A549 (cell line): ENCODE data around the gene WDR18. TPM values are rescaled to one million over a fixed set of nuclear protein-coding genes. Genes with fewer than 3 reads are reported as not detected.

Experiments used
- ATAC-seq, 2 experiments: fragments of 200-7000 bp in 1 of 2; fragments of >200 bp in 1 of 2; cut with Nextera tagmentation in 1 of 2; cut with Tn5 transposase in 1 of 2; 3 replicates each; pipeline versions ENCODE4 v1.8.0 to v1.9.1; 2018 to 2020; ENCODE audit warnings: mild to moderate bottlenecking in 1 of 2, moderate library complexity in 1 of 2
- CTCF ChIA-PET: fragments of 300-600 bp; sonication (Branson Sonifier 250); formaldehyde crosslinking; extraction: SDS; loops from one replicate; lab custom pipeline; 2021; ENCODE audit warnings: antibody characterized with exemption, inconsistent platforms; lab: Yijun Ruan, JAX
- POLR2A ChIA-PET: fragments of 350-600 bp; formaldehyde crosslinking; extraction: SDS; loops from one replicate; lab custom pipeline; 2021; ENCODE audit warnings: antibody characterized with exemption, inconsistent platforms; lab: Yijun Ruan, JAX
- DNase-seq, 2 experiments: peaks; one replicate each; pipeline versions ENCODE4 v3.0.0 to v3.0.0-alpha.2; 2011 to 2016; ENCODE audit warnings: low read depth in 1 of 2, low spot score in 1 of 2
- FAIRE-seq: peaks from 2 replicates; lab custom pipeline; 2011; peaks lifted over from hg19 to GRCh38; lab: Jason Lieb, UNC
- H3K27ac ChIP-seq, 2 experiments: fragments of >200 bp; sonication (Bioruptor Twin); formaldehyde crosslinking; 3 replicates each; pipeline ENCODE4 v1.5.1; 2016 to 2017
- H3K4me1 ChIP-seq: fragments of >200 bp; sonication (Bioruptor Twin); formaldehyde crosslinking; 3 replicates; pipeline ENCODE4 v1.6.1; 2016
- H3K4me2 ChIP-seq: fragments of >200 bp; sonication (Bioruptor Twin); formaldehyde crosslinking; 3 replicates; pipeline ENCODE4 v1.6.1; 2016
- H3K4me3 ChIP-seq: fragments of >200 bp; sonication (Bioruptor Twin); formaldehyde crosslinking; 3 replicates; pipeline ENCODE4 v1.5.1; 2016
- H3K9me3 ChIP-seq: fragments of >200 bp; sonication (Bioruptor Twin); formaldehyde crosslinking; 3 replicates; pipeline ENCODE4 v1.6.1; 2016
- BHLHE40 ChIP-seq: IDR thresholded peaks from 2 replicates; pipeline ENCODE4 v1.6.1; 2012; ENCODE audit warnings: low read depth, low read length, inconsistent platforms
- CHD2 ChIP-seq: fragments of 150-350 bp; IDR thresholded peaks from 2 replicates; pipeline ENCODE4 v1.6.1; 2014; ENCODE audit warnings: low read length; ENCODE audit not compliant: partially characterized antibody
- HMGXB4 ChIP-seq: fragments of 250-450 bp; sonication (Bioruptor Pico); IDR thresholded peaks from 2 replicates; pipeline ENCODE4 v1.5.0; 2021; ENCODE audit warnings: mild to moderate bottlenecking, moderate library complexity, borderline replicate concordance
- HOXA7 ChIP-seq: fragments of 250-450 bp; sonication (Bioruptor Pico); IDR thresholded peaks from 2 replicates; pipeline ENCODE4 v1.5.0; 2020; ENCODE audit warnings: mild to moderate bottlenecking, moderate library complexity
- KDM1A ChIP-seq: fragments of 200-600 bp; sonication (generic); IDR thresholded peaks from 2 replicates; pipeline ENCODE4 v1.6.1; 2016; ENCODE audit warnings: low read depth, mild to moderate bottlenecking
- MAFK ChIP-seq: fragments of 450-650 bp; IDR thresholded peaks from 2 replicates; pipeline ENCODE4 v1.6.1; 2014; ENCODE audit not compliant: partially characterized antibody
- NR3C1 ChIP-seq: fragments of >200 bp; sonication (Bioruptor Twin); formaldehyde crosslinking; IDR thresholded peaks from 3 replicates; pipeline ENCODE4 v1.6.1; 2017
- POLR2A ChIP-seq: IDR thresholded peaks from 2 replicates; pipeline ENCODE4 v1.6.1; 2012; ENCODE audit warnings: mild to moderate bottlenecking, low read length
- POLR2AphosphoS2 ChIP-seq: conservative IDR thresholded peaks from 2 replicates; pipeline ENCODE4 v1.6.1; 2012; ENCODE audit warnings: low read length, improper control_type of control experiment, inconsistent platforms
- RFX5 ChIP-seq: fragments of 450-650 bp; IDR thresholded peaks from 2 replicates; pipeline ENCODE4 v1.7.1; 2014; ENCODE audit warnings: antibody characterized with exemption, mild to moderate bottlenecking, moderate library complexity
- RNF2 ChIP-seq: fragments of 200-600 bp; sonication (generic); IDR thresholded peaks from 2 replicates; pipeline ENCODE4 v1.6.1; 2016; ENCODE audit warnings: low read depth, mild to moderate bottlenecking, antibody characterized with exemption, moderate library complexity, borderline replicate concordance
- TFCP2L1 ChIP-seq: fragments of 250-450 bp; sonication (Bioruptor Pico); IDR thresholded peaks from 2 replicates; pipeline ENCODE4 v1.5.0; 2021; ENCODE audit warnings: mild to moderate bottlenecking
- ZFP36 ChIP-seq: fragments of 450-650 bp; IDR thresholded peaks from 2 replicates; pipeline ENCODE4 v1.6.1; 2014; ENCODE audit warnings: borderline replicate concordance; ENCODE audit not compliant: partially characterized antibody
- ZNF302 ChIP-seq: fragments of 250-450 bp; sonication (Bioruptor Pico); IDR thresholded peaks from 2 replicates; pipeline ENCODE4 v1.9.0; 2021; ENCODE audit warnings: inconsistent platforms, mild to moderate bottlenecking, moderate library complexity
- ZSCAN20 ChIP-seq: fragments of 250-450 bp; sonication (Bioruptor Pico); IDR thresholded peaks from 2 replicates; pipeline ENCODE4 v1.8.0; 2022; ENCODE audit warnings: mild to moderate bottlenecking, moderate library complexity
- whole genome bisulfite sequencing: methylation state at CpG from one replicate; pipeline ENCODE4 v1.1.6; 2017; ENCODE audit errors: missing lambda C conversion rate; 5-methylcytosine and 5-hydroxymethylcytosine counted together
- polyA plus RNA-seq, 4 experiments: library from polyadenylated mRNA; depleted of rRNA in 3 of 4; stranded (reverse); fragments of >200 nt; fragmentation: RNase III in 1 of 4; extraction: RNeasy Plus Mini Kit Qiagen cat#74134 plus additional on column Dnase treatment in 1 of 4; gene quantifications; 2 replicates in 3 of 4; 3 replicates in 1 of 4; pipeline ENCODE4 v1.2.3, GENCODE V29; 2011 to 2017
- TF ChIP-seq, protein P1 (sequence below): fragments of >200 bp; sonication (Bioruptor Twin); formaldehyde crosslinking; IDR thresholded peaks from 3 replicates; pipeline ENCODE4 v1.5.1; 2016
- TF ChIP-seq, protein P2 (sequence below): fragments of 200-600 bp; sonication (generic); IDR thresholded peaks from 2 replicates; pipeline ENCODE4 v1.6.1; 2016; ENCODE audit warnings: antibody characterized with exemption, mild to moderate bottlenecking, moderate library complexity

The WDR18 gene
- polyA plus RNA-seq, 2 of the 4 experiments (the other 2 are of a cell fraction) = 23.8 to 48.9 TPM

DNA sequence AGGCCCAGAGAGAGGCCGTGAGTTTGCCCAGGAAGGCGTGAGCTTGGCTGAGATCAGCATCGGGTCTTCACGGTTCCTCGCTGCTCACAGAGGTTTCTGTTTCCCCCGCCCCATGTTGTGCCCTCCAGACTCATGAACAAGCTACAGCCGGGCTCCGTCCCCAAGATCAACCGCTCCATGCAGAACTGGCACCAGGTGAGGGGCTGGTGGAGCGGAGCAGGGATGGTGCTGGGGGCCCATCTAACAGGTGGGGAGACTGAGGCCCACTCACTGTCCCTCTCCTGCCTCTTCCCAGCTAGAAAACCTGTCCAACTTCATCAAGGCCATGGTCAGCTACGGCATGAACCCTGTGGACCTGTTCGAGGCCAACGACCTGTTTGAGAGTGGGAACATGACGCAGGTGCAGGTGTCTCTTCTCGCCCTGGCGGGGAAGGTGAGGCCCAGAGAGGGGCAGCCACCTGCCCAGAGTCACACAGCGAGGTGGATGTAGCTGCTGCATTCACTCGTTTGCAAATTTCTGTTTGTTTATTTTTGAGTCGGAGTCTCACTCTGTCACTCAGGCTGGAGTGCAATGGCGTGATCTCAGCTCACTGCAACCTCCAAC is 48.2 kb downstream of the WDR18 start:
- H3K4me2 ChIP-seq = no peak overlapping the region
- no peak for ATAC-seq
- H3K27ac ChIP-seq = no peak overlapping the region
- H3K4me3 ChIP-seq = no peak overlapping the region
- ChIA-PET POLR2A (interaction anchor here (0.7 kb wide), 1 partner anchor 67 kb away, joined by 5 read pairs; no protein-coding TSS in a partner anchor), CTCF (no interaction called here)
- no peak for FAIRE-seq
- H3K9me3 ChIP-seq = no peaks in the 10 kb centered on the region
- H3K4me1 ChIP-seq = peaks cover 13% of the 10 kb centered on the region; the same call in 1 of the 3 replicates
- DNase-seq = no peak
- TF ChIP-seq RNF2 (no peak), ZFP36 (peak; percentile 12), ZSCAN20 (CRISPR knock-in tag) (no peak), ZNF302 (CRISPR knock-in tag) (no peak), HMGXB4 (no peak), TFCP2L1 (no peak)
- 89% methylated on average over 20 of the region's 20 CpGs for WGBS

- Histone ChIP-seq H3K27ac (no peak overlapping the region), H3K4me3 (no peak overlapping the region), H3K9me3 (no peaks in the 10 kb centered on the region), H3K4me1 (peaks cover under 1% of the 10 kb centered on the region; the same call in 1 of the 3 replicates), H3K4me2 (no peak overlapping the region)
- 88% methylated on average over 24 of the region's 29 CpGs for WGBS
- ChIA-PET CTCF (interaction anchor here (1.2 to 1.4 kb wide), 2 partner anchors 19 to 29 kb away, joined by 3 read pairs; no protein-coding TSS in a partner anchor), POLR2A (no interaction called here)
- no peak for FAIRE-seq
- no peak for DNase-seq
- no peak for ATAC-seq
- TF ChIP-seq BHLHE40 = no peak
- TF ChIP-seq RFX5 = no peak
- TF ChIP-seq, protein P1, sequence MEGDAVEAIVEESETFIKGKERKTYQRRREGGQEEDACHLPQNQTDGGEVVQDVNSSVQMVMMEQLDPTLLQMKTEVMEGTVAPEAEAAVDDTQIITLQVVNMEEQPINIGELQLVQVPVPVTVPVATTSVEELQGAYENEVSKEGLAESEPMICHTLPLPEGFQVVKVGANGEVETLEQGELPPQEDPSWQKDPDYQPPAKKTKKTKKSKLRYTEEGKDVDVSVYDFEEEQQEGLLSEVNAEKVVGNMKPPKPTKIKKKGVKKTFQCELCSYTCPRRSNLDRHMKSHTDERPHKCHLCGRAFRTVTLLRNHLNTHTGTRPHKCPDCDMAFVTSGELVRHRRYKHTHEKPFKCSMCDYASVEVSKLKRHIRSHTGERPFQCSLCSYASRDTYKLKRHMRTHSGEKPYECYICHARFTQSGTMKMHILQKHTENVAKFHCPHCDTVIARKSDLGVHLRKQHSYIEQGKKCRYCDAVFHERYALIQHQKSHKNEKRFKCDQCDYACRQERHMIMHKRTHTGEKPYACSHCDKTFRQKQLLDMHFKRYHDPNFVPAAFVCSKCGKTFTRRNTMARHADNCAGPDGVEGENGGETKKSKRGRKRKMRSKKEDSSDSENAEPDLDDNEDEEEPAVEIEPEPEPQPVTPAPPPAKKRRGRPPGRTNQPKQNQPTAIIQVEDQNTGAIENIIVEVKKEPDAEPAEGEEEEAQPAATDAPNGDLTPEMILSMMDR = no peak
- no peak for TF ChIP-seq POLR2AphosphoS2
- TF ChIP-seq, protein P2, sequence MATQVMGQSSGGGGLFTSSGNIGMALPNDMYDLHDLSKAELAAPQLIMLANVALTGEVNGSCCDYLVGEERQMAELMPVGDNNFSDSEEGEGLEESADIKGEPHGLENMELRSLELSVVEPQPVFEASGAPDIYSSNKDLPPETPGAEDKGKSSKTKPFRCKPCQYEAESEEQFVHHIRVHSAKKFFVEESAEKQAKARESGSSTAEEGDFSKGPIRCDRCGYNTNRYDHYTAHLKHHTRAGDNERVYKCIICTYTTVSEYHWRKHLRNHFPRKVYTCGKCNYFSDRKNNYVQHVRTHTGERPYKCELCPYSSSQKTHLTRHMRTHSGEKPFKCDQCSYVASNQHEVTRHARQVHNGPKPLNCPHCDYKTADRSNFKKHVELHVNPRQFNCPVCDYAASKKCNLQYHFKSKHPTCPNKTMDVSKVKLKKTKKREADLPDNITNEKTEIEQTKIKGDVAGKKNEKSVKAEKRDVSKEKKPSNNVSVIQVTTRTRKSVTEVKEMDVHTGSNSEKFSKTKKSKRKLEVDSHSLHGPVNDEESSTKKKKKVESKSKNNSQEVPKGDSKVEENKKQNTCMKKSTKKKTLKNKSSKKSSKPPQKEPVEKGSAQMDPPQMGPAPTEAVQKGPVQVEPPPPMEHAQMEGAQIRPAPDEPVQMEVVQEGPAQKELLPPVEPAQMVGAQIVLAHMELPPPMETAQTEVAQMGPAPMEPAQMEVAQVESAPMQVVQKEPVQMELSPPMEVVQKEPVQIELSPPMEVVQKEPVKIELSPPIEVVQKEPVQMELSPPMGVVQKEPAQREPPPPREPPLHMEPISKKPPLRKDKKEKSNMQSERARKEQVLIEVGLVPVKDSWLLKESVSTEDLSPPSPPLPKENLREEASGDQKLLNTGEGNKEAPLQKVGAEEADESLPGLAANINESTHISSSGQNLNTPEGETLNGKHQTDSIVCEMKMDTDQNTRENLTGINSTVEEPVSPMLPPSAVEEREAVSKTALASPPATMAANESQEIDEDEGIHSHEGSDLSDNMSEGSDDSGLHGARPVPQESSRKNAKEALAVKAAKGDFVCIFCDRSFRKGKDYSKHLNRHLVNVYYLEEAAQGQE = no peak
- no peak for TF ChIP-seq HOXA7 (CRISPR knock-in tag)
- TF ChIP-seq, all 56 proteins: peak for 0
Observed at GRCh38 chr19:1035998-1036621, 52.0 kb downstream of the WDR18 start.

DNA sequence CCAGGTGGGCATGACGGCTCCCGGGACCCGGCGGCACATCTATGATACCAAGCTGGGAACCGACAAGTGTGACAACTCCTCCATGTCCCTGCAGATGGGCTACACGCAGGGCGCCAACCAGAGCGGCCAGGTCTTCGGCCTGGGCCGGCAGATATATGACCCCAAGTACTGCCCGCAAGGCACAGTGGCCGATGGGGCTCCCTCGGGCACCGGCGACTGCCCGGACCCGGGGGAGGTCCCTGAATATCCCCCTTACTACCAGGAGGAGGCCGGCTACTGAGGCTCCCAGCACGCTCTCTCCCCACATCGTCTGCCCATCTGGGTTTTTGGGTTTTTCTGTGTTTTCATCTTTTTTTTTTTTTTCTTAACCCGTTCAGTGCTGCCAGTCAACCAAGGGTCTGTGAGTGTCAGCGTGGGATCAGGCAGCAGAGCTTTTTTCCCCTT is 53.5 kb downstream of the WDR18 start:
- 78% methylated on average over 16 of the region's 22 CpGs for WGBS

More for the DNA sequence above, 53.5 kb downstream of the WDR18 start:
- no peak overlapping the region for H3K4me2 ChIP-seq
- DNase-seq (no peak), FAIRE-seq (no peak), ATAC-seq (no peak)
- no peak overlapping the region for H3K4me3 ChIP-seq
- CTCF ChIA-PET = interaction anchor here (3.0 kb wide), 1 partner anchor 11 kb away, joined by 12 read pairs; the partner anchor contains the start of gene CNN2
- TF ChIP-seq KDM1A (no peak), CHD2 (no peak), MAFK (no peak), ZNF302 (CRISPR knock-in tag) (no peak), POLR2A (no peak), NR3C1 (no peak)
- TF ChIP-seq, protein P2 = no peak
- H3K9me3 ChIP-seq = no peaks in the 10 kb centered on the region
- peaks cover 9% of the 10 kb centered on the region for H3K4me1 ChIP-seq
- no peak overlapping the region for H3K27ac ChIP-seq
- POLR2A ChIA-PET = no interaction called here
